WTC11 (cell line): ENCODE measurements around the gene MIPEP. TPM values are rescaled to one million over a fixed set of nuclear protein-coding genes. Genes with fewer than 3 reads are reported as not detected.

Source experiments
- ATAC-seq: fragments of 200-7000 bp; cut with Tn5 transposase; 2 replicates; pipeline ENCODE4 v1.10.0; 2021; ENCODE audit warnings: mild to moderate bottlenecking, moderate library complexity
- CTCF ChIA-PET: fragments of 300-600 bp; sonication (Branson Sonifier 250); formaldehyde crosslinking; loops from one replicate; lab custom pipeline; 2021; ENCODE audit warnings: antibody characterized with exemption; lab: Charles Lee
- POLR2A ChIA-PET: fragments of 350-600 bp; sonication (Branson Sonifier 250); formaldehyde crosslinking; loops from one replicate; lab custom pipeline; 2021; ENCODE audit warnings: antibody characterized with exemption; lab: Charles Lee
- DNase-seq: peaks from one replicate; pipeline ENCODE4 v3.0.0; 2021; ENCODE audit warnings: low spot score
- H3K27ac Mint-ChIP-seq: 2 replicates; pipeline ENCODE4 v1.8.0; 2021; ENCODE audit warnings: mixed read lengths
- H3K27me3 Mint-ChIP-seq: 2 replicates; pipeline ENCODE4 v1.8.0; 2021; ENCODE audit warnings: low read depth, mild to moderate bottlenecking, moderate library complexity, mixed read lengths
- H3K36me3 Mint-ChIP-seq: 2 replicates; pipeline ENCODE4 v1.8.0; 2021; ENCODE audit warnings: mixed read lengths
- H3K4me1 Mint-ChIP-seq: 2 replicates; pipeline ENCODE4 v1.8.0; 2022; ENCODE audit warnings: mixed read lengths
- H3K4me3 Mint-ChIP-seq: 2 replicates; pipeline ENCODE4 v1.8.0; 2021; ENCODE audit warnings: mild to moderate bottlenecking, moderate library complexity, mixed read lengths
- H3K9me3 Mint-ChIP-seq: 2 replicates; pipeline ENCODE4 v1.8.0; 2021; ENCODE audit warnings: mixed read lengths
- CBFB ChIP-seq: sonication (generic); formaldehyde crosslinking; IDR thresholded peaks from 2 replicates; pipeline ENCODE4 v1.8.1; 2022; ENCODE audit warnings: mild to moderate bottlenecking, low read depth, missing genetic modification reagents
- EMX1 ChIP-seq: fragments of 250-450 bp; sonication (Bioruptor Pico); IDR thresholded peaks from 2 replicates; pipeline ENCODE4 v1.8.0; 2021; ENCODE audit warnings: mild to moderate bottlenecking
- ETV6 ChIP-seq: sonication (generic); formaldehyde crosslinking; IDR thresholded peaks from 2 replicates; pipeline ENCODE4 v1.8.1; 2022; ENCODE audit warnings: mild to moderate bottlenecking, missing genetic modification reagents
- NFYB ChIP-seq: sonication (generic); formaldehyde crosslinking; conservative IDR thresholded peaks from 2 replicates; pipeline ENCODE4 v1.8.0; 2022; ENCODE audit warnings: low read depth, missing genetic modification reagents
- RELA ChIP-seq: sonication (generic); formaldehyde crosslinking; IDR thresholded peaks from 2 replicates; pipeline ENCODE4 v1.8.1; 2022; ENCODE audit warnings: missing genetic modification reagents, mild to moderate bottlenecking, borderline replicate concordance
- SMAD3 ChIP-seq: sonication (generic); formaldehyde crosslinking; IDR thresholded peaks from 2 replicates; pipeline ENCODE4 v1.8.0; 2022; ENCODE audit warnings: missing genetic modification reagents, mild to moderate bottlenecking, borderline replicate concordance
- TP53 ChIP-seq: sonication (generic); formaldehyde crosslinking; IDR thresholded peaks from 2 replicates; pipeline ENCODE4 v1.8.1; 2023; ENCODE audit warnings: mild to moderate bottlenecking, missing genetic modification reagents
- ZBTB21 ChIP-seq: sonication (generic); formaldehyde crosslinking; IDR thresholded peaks from 2 replicates; pipeline ENCODE4 v1.8.1; 2023; ENCODE audit warnings: mild to moderate bottlenecking, missing genetic modification reagents, borderline replicate concordance
- ZNF232 ChIP-seq: sonication (generic); formaldehyde crosslinking; IDR thresholded peaks from 2 replicates; pipeline ENCODE4 v1.8.0; 2022; ENCODE audit warnings: mild to moderate bottlenecking, missing genetic modification reagents
- total RNA-seq: library from RNA; stranded (reverse); gene quantifications from 3 replicates; pipeline ENCODE4 v1.2.3, GENCODE V29; 2021
- TF ChIP-seq, protein P1 (sequence below): sonication (generic); formaldehyde crosslinking; IDR thresholded peaks from 2 replicates; pipeline ENCODE4 v1.8.0; 2023; ENCODE audit warnings: missing genetic modification reagents, mild to moderate bottlenecking, borderline replicate concordance
- TF ChIP-seq, protein P2 (sequence below): sonication (generic); formaldehyde crosslinking; IDR thresholded peaks from 2 replicates; pipeline ENCODE4 v1.8.0; 2022; ENCODE audit warnings: missing genetic modification reagents
- TF ChIP-seq, protein P3 (sequence below): sonication (generic); formaldehyde crosslinking; IDR thresholded peaks from 2 replicates; pipeline ENCODE4 v1.8.1; 2022; ENCODE audit warnings: missing genetic modification reagents, borderline replicate concordance
- TF ChIP-seq, protein P4 (sequence below): sonication (generic); formaldehyde crosslinking; IDR thresholded peaks from 2 replicates; pipeline ENCODE4 v1.8.0; 2022; ENCODE audit warnings: mild to moderate bottlenecking, missing genetic modification reagents

MIPEP gene
- total RNA-seq, 1 experiment from 2014 or later = 30.5 TPM

DNA sequence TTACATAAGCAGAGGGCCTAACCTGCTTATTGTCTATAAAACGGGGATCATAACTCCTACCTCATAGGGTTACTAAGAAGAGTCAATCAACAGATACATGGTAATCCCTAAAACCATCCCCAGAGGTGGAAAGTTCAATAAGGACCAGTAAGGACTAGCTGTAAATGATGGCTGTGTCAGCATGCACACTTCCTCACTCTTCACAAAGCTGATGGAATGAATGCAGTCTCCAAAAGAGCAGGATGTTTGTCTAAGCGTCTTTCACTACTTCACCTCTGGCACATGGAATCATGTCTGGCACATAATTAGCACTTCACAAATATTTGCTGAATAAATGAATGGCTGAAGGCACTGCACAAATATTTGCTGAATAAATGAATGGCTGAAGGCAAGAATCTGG, 134.2 kb downstream of the MIPEP start:
- no peaks in the 10 kb centered on the region for H3K9me3 Mint-ChIP-seq
- no peaks in the 10 kb centered on the region for H3K27me3 Mint-ChIP-seq
- no peak overlapping the region for H3K27ac Mint-ChIP-seq
- H3K4me3 Mint-ChIP-seq = no peak overlapping the region
- no peak for TF ChIP-seq ETV6 (CRISPR knock-in tag)
- no peak for TF ChIP-seq ZNF232
- TF ChIP-seq EMX1 (CRISPR knock-in tag) = no peak
- TF ChIP-seq, protein P1, sequence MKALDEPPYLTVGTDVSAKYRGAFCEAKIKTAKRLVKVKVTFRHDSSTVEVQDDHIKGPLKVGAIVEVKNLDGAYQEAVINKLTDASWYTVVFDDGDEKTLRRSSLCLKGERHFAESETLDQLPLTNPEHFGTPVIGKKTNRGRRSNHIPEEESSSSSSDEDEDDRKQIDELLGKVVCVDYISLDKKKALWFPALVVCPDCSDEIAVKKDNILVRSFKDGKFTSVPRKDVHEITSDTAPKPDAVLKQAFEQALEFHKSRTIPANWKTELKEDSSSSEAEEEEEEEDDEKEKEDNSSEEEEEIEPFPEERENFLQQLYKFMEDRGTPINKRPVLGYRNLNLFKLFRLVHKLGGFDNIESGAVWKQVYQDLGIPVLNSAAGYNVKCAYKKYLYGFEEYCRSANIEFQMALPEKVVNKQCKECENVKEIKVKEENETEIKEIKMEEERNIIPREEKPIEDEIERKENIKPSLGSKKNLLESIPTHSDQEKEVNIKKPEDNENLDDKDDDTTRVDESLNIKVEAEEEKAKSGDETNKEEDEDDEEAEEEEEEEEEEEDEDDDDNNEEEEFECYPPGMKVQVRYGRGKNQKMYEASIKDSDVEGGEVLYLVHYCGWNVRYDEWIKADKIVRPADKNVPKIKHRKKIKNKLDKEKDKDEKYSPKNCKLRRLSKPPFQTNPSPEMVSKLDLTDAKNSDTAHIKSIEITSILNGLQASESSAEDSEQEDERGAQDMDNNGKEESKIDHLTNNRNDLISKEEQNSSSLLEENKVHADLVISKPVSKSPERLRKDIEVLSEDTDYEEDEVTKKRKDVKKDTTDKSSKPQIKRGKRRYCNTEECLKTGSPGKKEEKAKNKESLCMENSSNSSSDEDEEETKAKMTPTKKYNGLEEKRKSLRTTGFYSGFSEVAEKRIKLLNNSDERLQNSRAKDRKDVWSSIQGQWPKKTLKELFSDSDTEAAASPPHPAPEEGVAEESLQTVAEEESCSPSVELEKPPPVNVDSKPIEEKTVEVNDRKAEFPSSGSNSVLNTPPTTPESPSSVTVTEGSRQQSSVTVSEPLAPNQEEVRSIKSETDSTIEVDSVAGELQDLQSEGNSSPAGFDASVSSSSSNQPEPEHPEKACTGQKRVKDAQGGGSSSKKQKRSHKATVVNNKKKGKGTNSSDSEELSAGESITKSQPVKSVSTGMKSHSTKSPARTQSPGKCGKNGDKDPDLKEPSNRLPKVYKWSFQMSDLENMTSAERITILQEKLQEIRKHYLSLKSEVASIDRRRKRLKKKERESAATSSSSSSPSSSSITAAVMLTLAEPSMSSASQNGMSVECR (CRISPR knock-in tag) = no peak
- H3K36me3 Mint-ChIP-seq = peaks cover 6% of the 10 kb centered on the region; the same call in 1 of the 2 replicates
- peaks cover 24% of the 10 kb centered on the region for H3K4me1 Mint-ChIP-seq
- DNase-seq (no peak), ATAC-seq (no peak)
- CTCF ChIA-PET = interaction anchor here (0.8 kb wide), 1 partner anchor 13 kb away, joined by 3 read pairs; no protein-coding TSS in a partner anchor
- POLR2A ChIA-PET = no interaction called here

DNA sequence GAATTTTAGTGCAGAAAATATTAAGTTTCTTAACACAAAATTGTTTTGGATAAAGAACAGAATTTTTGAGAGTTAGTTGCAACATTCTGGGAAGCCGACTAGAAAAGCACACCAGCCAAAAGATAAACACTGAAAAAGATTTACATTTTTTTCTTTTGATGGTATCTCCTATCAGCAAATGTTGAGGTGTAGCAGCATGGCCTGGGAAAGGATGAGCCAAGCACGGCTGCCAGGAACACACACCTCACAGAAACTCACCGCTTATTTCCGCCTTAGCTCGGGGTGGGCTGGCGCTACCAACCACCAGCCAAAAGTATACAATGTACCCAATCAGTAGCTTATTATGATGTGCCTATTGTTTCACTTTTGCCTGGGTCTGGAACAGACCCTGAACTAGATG, 134.7 kb downstream of the MIPEP start:
- no peak overlapping the region for H3K4me3 Mint-ChIP-seq
- peaks cover 28% of the 10 kb centered on the region for H3K4me1 Mint-ChIP-seq
- ATAC-seq (no peak), DNase-seq (no peak)
- TF ChIP-seq, protein P2, sequence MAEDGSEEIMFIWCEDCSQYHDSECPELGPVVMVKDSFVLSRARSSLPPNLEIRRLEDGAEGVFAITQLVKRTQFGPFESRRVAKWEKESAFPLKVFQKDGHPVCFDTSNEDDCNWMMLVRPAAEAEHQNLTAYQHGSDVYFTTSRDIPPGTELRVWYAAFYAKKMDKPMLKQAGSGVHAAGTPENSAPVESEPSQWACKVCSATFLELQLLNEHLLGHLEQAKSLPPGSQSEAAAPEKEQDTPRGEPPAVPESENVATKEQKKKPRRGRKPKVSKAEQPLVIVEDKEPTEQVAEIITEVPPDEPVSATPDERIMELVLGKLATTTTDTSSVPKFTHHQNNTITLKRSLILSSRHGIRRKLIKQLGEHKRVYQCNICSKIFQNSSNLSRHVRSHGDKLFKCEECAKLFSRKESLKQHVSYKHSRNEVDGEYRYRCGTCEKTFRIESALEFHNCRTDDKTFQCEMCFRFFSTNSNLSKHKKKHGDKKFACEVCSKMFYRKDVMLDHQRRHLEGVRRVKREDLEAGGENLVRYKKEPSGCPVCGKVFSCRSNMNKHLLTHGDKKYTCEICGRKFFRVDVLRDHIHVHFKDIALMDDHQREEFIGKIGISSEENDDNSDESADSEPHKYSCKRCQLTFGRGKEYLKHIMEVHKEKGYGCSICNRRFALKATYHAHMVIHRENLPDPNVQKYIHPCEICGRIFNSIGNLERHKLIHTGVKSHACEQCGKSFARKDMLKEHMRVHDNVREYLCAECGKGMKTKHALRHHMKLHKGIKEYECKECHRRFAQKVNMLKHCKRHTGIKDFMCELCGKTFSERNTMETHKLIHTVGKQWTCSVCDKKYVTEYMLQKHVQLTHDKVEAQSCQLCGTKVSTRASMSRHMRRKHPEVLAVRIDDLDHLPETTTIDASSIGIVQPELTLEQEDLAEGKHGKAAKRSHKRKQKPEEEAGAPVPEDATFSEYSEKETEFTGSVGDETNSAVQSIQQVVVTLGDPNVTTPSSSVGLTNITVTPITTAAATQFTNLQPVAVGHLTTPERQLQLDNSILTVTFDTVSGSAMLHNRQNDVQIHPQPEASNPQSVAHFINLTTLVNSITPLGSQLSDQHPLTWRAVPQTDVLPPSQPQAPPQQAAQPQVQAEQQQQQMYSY (CRISPR knock-in tag) = no peak
- TF ChIP-seq CBFB = no peak
- TF ChIP-seq, protein P3, sequence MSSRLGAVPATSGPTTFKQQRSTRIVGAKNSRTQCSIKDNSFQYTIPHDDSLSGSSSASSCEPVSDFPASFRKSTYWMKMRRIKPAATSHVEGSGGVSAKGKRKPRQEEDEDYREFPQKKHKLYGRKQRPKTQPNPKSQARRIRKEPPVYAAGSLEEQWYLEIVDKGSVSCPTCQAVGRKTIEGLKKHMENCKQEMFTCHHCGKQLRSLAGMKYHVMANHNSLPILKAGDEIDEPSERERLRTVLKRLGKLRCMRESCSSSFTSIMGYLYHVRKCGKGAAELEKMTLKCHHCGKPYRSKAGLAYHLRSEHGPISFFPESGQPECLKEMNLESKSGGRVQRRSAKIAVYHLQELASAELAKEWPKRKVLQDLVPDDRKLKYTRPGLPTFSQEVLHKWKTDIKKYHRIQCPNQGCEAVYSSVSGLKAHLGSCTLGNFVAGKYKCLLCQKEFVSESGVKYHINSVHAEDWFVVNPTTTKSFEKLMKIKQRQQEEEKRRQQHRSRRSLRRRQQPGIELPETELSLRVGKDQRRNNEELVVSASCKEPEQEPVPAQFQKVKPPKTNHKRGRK (CRISPR knock-in tag) = no peak
- TF ChIP-seq, protein P4, sequence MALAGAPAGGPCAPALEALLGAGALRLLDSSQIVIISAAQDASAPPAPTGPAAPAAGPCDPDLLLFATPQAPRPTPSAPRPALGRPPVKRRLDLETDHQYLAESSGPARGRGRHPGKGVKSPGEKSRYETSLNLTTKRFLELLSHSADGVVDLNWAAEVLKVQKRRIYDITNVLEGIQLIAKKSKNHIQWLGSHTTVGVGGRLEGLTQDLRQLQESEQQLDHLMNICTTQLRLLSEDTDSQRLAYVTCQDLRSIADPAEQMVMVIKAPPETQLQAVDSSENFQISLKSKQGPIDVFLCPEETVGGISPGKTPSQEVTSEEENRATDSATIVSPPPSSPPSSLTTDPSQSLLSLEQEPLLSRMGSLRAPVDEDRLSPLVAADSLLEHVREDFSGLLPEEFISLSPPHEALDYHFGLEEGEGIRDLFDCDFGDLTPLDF (CRISPR knock-in tag) = no peak
- no peak for TF ChIP-seq RELA (CRISPR knock-in tag)
- no peak for TF ChIP-seq SMAD3 (CRISPR knock-in tag)
- TF ChIP-seq ZBTB21 (CRISPR knock-in tag) = no peak
- TF ChIP-seq TP53 (CRISPR knock-in tag) = no peak
- no peak for TF ChIP-seq NFYB (CRISPR knock-in tag)
- CTCF ChIA-PET = interaction anchor here (0.8 kb wide), 1 partner anchor 13 kb away, joined by 3 read pairs; no protein-coding TSS in a partner anchor
- no peaks in the 10 kb centered on the region for H3K9me3 Mint-ChIP-seq
- H3K36me3 Mint-ChIP-seq = peaks cover 6% of the 10 kb centered on the region; the same call in 1 of the 2 replicates
- POLR2A ChIA-PET = no interaction called here
- H3K27me3 Mint-ChIP-seq = no peaks in the 10 kb centered on the region
- no peak overlapping the region for H3K27ac Mint-ChIP-seq
